Trophoblast cell (in vitro differentiated cells and primary cell): ENCODE measurements around the gene BICD2.

Source experiments
- DNase-seq, 2 donors: peaks; one replicate each; pipeline ENCODE4 v3.0.0-alpha.2; 2016
- H2AFZ ChIP-seq: 2 replicates; pipeline ENCODE4 v1.6.1; 2013; ENCODE audit warnings: low read length, moderate library complexity, mild to moderate bottlenecking; ENCODE audit not compliant: insufficient read depth, poor library complexity
- H2AK5ac ChIP-seq: 2 replicates; pipeline ENCODE4 v1.6.1; 2013; ENCODE audit warnings: mild to moderate bottlenecking, low read length
- H2BK120ac ChIP-seq: 2 replicates; pipeline ENCODE4 v1.6.1; 2013; ENCODE audit warnings: low read length, mild to moderate bottlenecking, moderate library complexity; ENCODE audit not compliant: insufficient read depth, poor library complexity
- H2BK12ac ChIP-seq: 2 replicates; pipeline ENCODE4 v1.6.1; 2013; ENCODE audit warnings: mild to moderate bottlenecking, low read length, moderate library complexity
- H2BK5ac ChIP-seq: 2 replicates; pipeline ENCODE4 v1.6.1; 2013; ENCODE audit warnings: low read length, low read depth, moderate library complexity, mild to moderate bottlenecking; ENCODE audit not compliant: poor library complexity
- H3K14ac ChIP-seq: 2 replicates; pipeline ENCODE4 v1.6.1; 2013; ENCODE audit warnings: mild to moderate bottlenecking, low read length
- H3K18ac ChIP-seq: 2 replicates; pipeline ENCODE4 v1.6.1; 2013; ENCODE audit warnings: mild to moderate bottlenecking, low read length
- H3K23ac ChIP-seq: 2 replicates; pipeline ENCODE4 v1.6.1; 2013; ENCODE audit warnings: low read length
- H3K27ac ChIP-seq: 2 replicates; pipeline ENCODE4 v1.5.1; 2013; ENCODE audit warnings: low read depth, mild to moderate bottlenecking, inconsistent platforms, low read length, moderate library complexity
- H3K27me3 ChIP-seq: 2 replicates; pipeline ENCODE4 v1.6.1; 2013; ENCODE audit warnings: inconsistent platforms, mild to moderate bottlenecking, low read length, moderate library complexity; ENCODE audit not compliant: insufficient read depth
- H3K36me3 ChIP-seq, 2 experiments: 1 replicate in 1 of 2; 2 replicates in 1 of 2; pipeline ENCODE4 v1.6.1; 2013; ENCODE audit warnings: low read length in 2 of 2, mild to moderate bottlenecking in 2 of 2, moderate library complexity in 1 of 2; ENCODE audit not compliant: insufficient read depth in 2 of 2, control insufficient read depth in 1 of 2
- H3K4ac ChIP-seq: 2 replicates; pipeline ENCODE4 v1.6.1; 2013; ENCODE audit warnings: low read depth, mild to moderate bottlenecking, low read length, moderate library complexity
- H3K4me1 ChIP-seq, 2 experiments: 1 replicate in 1 of 2; 2 replicates in 1 of 2; pipeline ENCODE4 v1.6.1; 2013; ENCODE audit warnings: low read length in 2 of 2, mild to moderate bottlenecking in 2 of 2, moderate library complexity in 1 of 2; ENCODE audit not compliant: insufficient read depth in 2 of 2, control insufficient read depth in 1 of 2
- H3K4me2 ChIP-seq: 2 replicates; pipeline ENCODE4 v1.6.1; 2013; ENCODE audit warnings: inconsistent platforms, mild to moderate bottlenecking, low read length, moderate library complexity
- H3K4me3 ChIP-seq: 2 replicates; pipeline ENCODE4 v1.5.1; 2013; ENCODE audit warnings: mild to moderate bottlenecking, low read depth, low read length, inconsistent platforms
- H3K79me1 ChIP-seq: one replicate; pipeline ENCODE4 v1.6.1; 2013; ENCODE audit warnings: low read length
- H3K79me2 ChIP-seq: 2 replicates; pipeline ENCODE4 v1.6.1; 2013; ENCODE audit warnings: low read length, mild to moderate bottlenecking; ENCODE audit not compliant: control insufficient read depth, insufficient read depth, poor library complexity
- H3K9ac ChIP-seq: 2 replicates; pipeline ENCODE4 v1.6.1; 2013; ENCODE audit warnings: mild to moderate bottlenecking, low read length
- H3K9me3 ChIP-seq: 2 replicates; pipeline ENCODE4 v1.6.1; 2013; ENCODE audit warnings: low read depth, mild to moderate bottlenecking, control low read depth, inconsistent platforms, low read length; ENCODE audit not compliant: insufficient read depth
- H4K12ac ChIP-seq: 2 replicates; pipeline ENCODE4 v1.6.1; 2013; ENCODE audit warnings: low read depth, mild to moderate bottlenecking, low read length, moderate library complexity
- H4K8ac ChIP-seq: 2 replicates; pipeline ENCODE4 v1.6.1; 2013; ENCODE audit warnings: low read depth, mild to moderate bottlenecking, low read length, moderate library complexity
- H4K91ac ChIP-seq: one replicate; pipeline ENCODE4 v1.6.1; 2013; ENCODE audit warnings: low read depth, mild to moderate bottlenecking, low read length, moderate library complexity
- WGBS: extraction: QIAGEN DNeasy Blood & Tissue Kit; methylation state at CpG from one replicate; pipeline ENCODE4 v1.1.7; 2013; ENCODE audit warnings: missing lambda C conversion rate; ENCODE audit not compliant: insufficient read length, insufficient coverage; ENCODE audit errors: extremely low coverage; 5-methylcytosine and 5-hydroxymethylcytosine counted together

Gene BICD2

GRCh38 chr9:92711844-92712243, 52.8 kb downstream of the BICD2 start:
- Histone ChIP-seq H4K91ac (no peak overlapping the region), H2AK5ac (no peak overlapping the region), H3K9me3 (no peaks in the 10 kb centered on the region), H3K4me1 (no peaks in the 10 kb centered on the region), H2BK120ac (no peak overlapping the region), H3K36me3 (peaks cover 56 to 59% of the 10 kb centered on the region in 2 experiments), H3K79me2 (no peaks in the 10 kb centered on the region), H3K4me2 (no peak overlapping the region), H3K9ac (no peak overlapping the region), H3K27ac (no peak overlapping the region), H3K4ac (no peak overlapping the region), H2BK5ac (no peak overlapping the region), H3K18ac (no peak overlapping the region), H3K79me1 (no peaks in the 10 kb centered on the region), H3K14ac (no peak overlapping the region), H3K27me3 (no peaks in the 10 kb centered on the region), H3K23ac (no peak overlapping the region), H4K8ac (no peak overlapping the region), H2BK12ac (no peak overlapping the region), H3K4me3 (no peak overlapping the region), H2AFZ (no peak overlapping the region), H4K12ac (no peak overlapping the region)
- no peak for DNase-seq
- no CpG with 5 or more reads among the region's 6 CpGs for WGBS

GRCh38 chr9:92711146-92711545, 53.5 kb downstream of the BICD2 start:
- Histone ChIP-seq H3K9ac (no peak overlapping the region), H4K12ac (no peak overlapping the region), H3K18ac (no peak overlapping the region), H3K79me1 (no peaks in the 10 kb centered on the region), H2AFZ (no peak overlapping the region), H3K4me1 (peaks cover 3 to 4% of the 10 kb centered on the region in 2 experiments), H3K14ac (no peak overlapping the region), H4K91ac (no peak overlapping the region), H2BK5ac (no peak overlapping the region), H2BK12ac (no peak overlapping the region), H3K4ac (no peak overlapping the region), H3K27ac (no peak overlapping the region), H4K8ac (no peak overlapping the region), H3K4me2 (no peak overlapping the region), H3K36me3 (peaks cover 51 to 52% of the 10 kb centered on the region in 2 experiments), H3K79me2 (no peaks in the 10 kb centered on the region), H3K9me3 (no peaks in the 10 kb centered on the region), H2BK120ac (no peak overlapping the region), H3K27me3 (no peaks in the 10 kb centered on the region), H2AK5ac (no peak overlapping the region), H3K4me3 (no peak overlapping the region), H3K23ac (no peak overlapping the region)
- DNase-seq, result no peak
- no CpG with 5 or more reads among the region's 2 CpGs for WGBS

- no peak overlapping the region for H2AFZ ChIP-seq
- H3K9me3 ChIP-seq, result no peaks in the 10 kb centered on the region
- no peak for DNase-seq
- H4K12ac ChIP-seq, result no peak overlapping the region
- H3K79me2 ChIP-seq, result no peaks in the 10 kb centered on the region
- H3K36me3 ChIP-seq, result peaks cover 43 to 45% of the 10 kb centered on the region in 2 experiments
- H3K23ac ChIP-seq, result no peak overlapping the region
- H3K27ac ChIP-seq, result no peak overlapping the region
- H3K79me1 ChIP-seq, result no peaks in the 10 kb centered on the region
- H4K91ac ChIP-seq, result no peak overlapping the region
- no peak overlapping the region for H3K18ac ChIP-seq
- H3K4me1 ChIP-seq, result peaks cover 3 to 4% of the 10 kb centered on the region in 2 experiments
- no CpG with 5 or more reads among the region's 3 CpGs for WGBS
- no peak overlapping the region for H2BK5ac ChIP-seq
- no peak overlapping the region for H2BK12ac ChIP-seq
- H2BK120ac ChIP-seq, result no peak overlapping the region
- no peak overlapping the region for H3K9ac ChIP-seq
- H3K14ac ChIP-seq, result no peak overlapping the region
- no peak overlapping the region for H3K4ac ChIP-seq
- H3K4me3 ChIP-seq, result no peak overlapping the region
- no peak overlapping the region for H4K8ac ChIP-seq
- no peak overlapping the region for H2AK5ac ChIP-seq
- no peak overlapping the region for H3K4me2 ChIP-seq
- H3K27me3 ChIP-seq, result no peaks in the 10 kb centered on the region
Measured at GRCh38 chr9:92710368-92710767, 54.3 kb downstream of the BICD2 start.

- Histone ChIP-seq H2BK120ac (no peak overlapping the region), H2BK5ac (no peak overlapping the region), H2BK12ac (no peak overlapping the region), H4K91ac (no peak overlapping the region), H4K8ac (no peak overlapping the region), H3K9me3 (no peaks in the 10 kb centered on the region), H3K27me3 (no peaks in the 10 kb centered on the region), H3K4me2 (no peak overlapping the region), H3K23ac (no peak overlapping the region), H3K18ac (no peak overlapping the region), H3K36me3 (peaks cover 39 to 40% of the 10 kb centered on the region in 2 experiments), H2AFZ (no peak overlapping the region), H3K14ac (no peak overlapping the region), H4K12ac (no peak overlapping the region), H3K4ac (no peak overlapping the region), H3K27ac (no peak overlapping the region), H3K4me1 (peaks cover 3 to 4% of the 10 kb centered on the region in 2 experiments), H3K79me1 (no peaks in the 10 kb centered on the region), H2AK5ac (no peak overlapping the region), H3K9ac (no peak overlapping the region), H3K79me2 (no peaks in the 10 kb centered on the region), H3K4me3 (no peak overlapping the region)
- DNase-seq, result no peak
- no CpG with 5 or more reads among the region's 3 CpGs for WGBS
Measured at GRCh38 chr9:92709954-92710353, 54.7 kb downstream of the BICD2 start.
